Activated CD8-positive, alpha-beta T cell treated with anti-CD3 and anti-CD28 coated beads for 36 hours (primary cell): ENCODE data around the gene CATSPERD. TPM values are rescaled to one million over a fixed set of nuclear protein-coding genes. Genes with fewer than 3 reads are reported as not detected.
A peak's percentile ranks its signal among the peaks of the same experiment; 100 is the strongest.

Source experiments
- ATAC-seq: fragments of 200-7000 bp; cut with Tn5 transposase; one replicate; pipeline ENCODE4 v1.10.0; 2021; ENCODE audit warnings: mild to moderate bottlenecking, moderate library complexity
- CTCF ChIA-PET: fragments of 350-600 bp; sonication (Branson Sonifier 250); formaldehyde crosslinking; loops from one replicate; lab custom pipeline; 2021; ENCODE audit warnings: antibody characterized with exemption; lab: Charles Lee
- POLR2A ChIA-PET: fragments of 350-600 bp; sonication (Branson Sonifier 250); formaldehyde crosslinking; loops from one replicate; lab custom pipeline; 2021; ENCODE audit warnings: antibody characterized with exemption; lab: Charles Lee
- DNase-seq: peaks from one replicate; pipeline ENCODE4 v3.0.0-alpha.2; 2020
- H3K27ac Mint-ChIP-seq: one replicate; pipeline ENCODE4 v1.8.0; 2021; ENCODE audit warnings: mild to moderate bottlenecking, mixed read lengths
- H3K27me3 Mint-ChIP-seq: one replicate; pipeline ENCODE4 v1.8.0; 2021; ENCODE audit warnings: mixed read lengths
- H3K36me3 Mint-ChIP-seq: one replicate; pipeline ENCODE4 v1.8.0; 2021; ENCODE audit warnings: low read depth, mixed read lengths
- H3K4me1 Mint-ChIP-seq: one replicate; pipeline ENCODE4 v1.8.0; 2021; ENCODE audit warnings: low read depth, mixed read lengths
- H3K4me3 Mint-ChIP-seq: one replicate; pipeline ENCODE4 v1.8.0; 2021; ENCODE audit warnings: mild to moderate bottlenecking, moderate library complexity, mixed read lengths
- H3K9me3 Mint-ChIP-seq: one replicate; pipeline ENCODE4 v1.8.0; 2021; ENCODE audit warnings: mixed read lengths
- intact Hi-C: fragments of 100-400 bp; cut with micrococcal nuclease; formaldehyde crosslinking; loops from one replicate; pipeline ENCODE4 v1.10.0; 2022
- total RNA-seq, 2 experiments: library from RNA; stranded (reverse); gene quantifications; one replicate each; pipeline ENCODE4 v1.2.3, GENCODE V29; 2021
- TF ChIP-seq, protein P1 (sequence below): fragments of 200-600 bp; IDR thresholded peaks from one replicate; pipeline ENCODE4 v1.8.0; 2022; ENCODE audit warnings: antibody characterized with exemption, mild to moderate bottlenecking

CATSPERD gene, protein sequence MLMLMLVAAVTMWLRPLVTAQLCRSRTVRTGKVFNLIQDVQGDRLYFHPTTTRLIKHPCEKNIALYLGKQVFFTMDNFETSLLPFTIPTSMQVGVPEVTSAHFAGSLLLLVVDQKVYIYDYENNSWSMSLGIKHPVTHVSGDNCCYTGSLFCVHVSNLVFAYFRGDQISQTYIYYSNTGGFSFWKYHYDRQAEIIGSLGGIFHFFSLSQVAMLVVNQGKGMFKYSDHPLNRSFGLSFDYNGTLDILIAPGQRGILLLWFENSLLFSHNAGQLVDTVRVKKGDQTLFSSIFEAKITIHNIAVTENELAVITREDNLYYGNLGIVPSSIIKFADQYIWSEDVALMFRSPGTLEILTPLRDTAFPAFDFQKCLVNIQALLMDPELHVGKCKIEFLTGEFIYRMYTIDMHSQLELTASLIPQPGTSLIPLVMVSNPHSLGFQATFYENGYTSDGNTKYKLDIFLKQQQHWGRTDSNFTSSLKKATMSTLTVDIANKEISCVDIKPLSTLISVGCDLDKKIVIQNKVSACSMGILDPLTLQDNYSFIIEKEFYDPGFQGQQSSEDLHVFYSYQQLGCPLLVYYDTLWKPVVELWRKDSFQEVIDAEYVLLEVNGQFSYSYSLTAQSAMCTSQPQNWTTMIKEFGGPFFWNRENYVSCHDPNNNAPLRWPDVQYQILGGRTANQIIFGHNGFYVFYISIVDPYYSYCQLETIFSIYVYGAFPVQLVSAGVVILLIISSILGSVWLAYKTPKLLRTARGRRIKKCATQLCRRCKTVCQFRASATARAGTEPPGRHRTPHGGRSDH
- total RNA-seq, result not detected

DNA sequence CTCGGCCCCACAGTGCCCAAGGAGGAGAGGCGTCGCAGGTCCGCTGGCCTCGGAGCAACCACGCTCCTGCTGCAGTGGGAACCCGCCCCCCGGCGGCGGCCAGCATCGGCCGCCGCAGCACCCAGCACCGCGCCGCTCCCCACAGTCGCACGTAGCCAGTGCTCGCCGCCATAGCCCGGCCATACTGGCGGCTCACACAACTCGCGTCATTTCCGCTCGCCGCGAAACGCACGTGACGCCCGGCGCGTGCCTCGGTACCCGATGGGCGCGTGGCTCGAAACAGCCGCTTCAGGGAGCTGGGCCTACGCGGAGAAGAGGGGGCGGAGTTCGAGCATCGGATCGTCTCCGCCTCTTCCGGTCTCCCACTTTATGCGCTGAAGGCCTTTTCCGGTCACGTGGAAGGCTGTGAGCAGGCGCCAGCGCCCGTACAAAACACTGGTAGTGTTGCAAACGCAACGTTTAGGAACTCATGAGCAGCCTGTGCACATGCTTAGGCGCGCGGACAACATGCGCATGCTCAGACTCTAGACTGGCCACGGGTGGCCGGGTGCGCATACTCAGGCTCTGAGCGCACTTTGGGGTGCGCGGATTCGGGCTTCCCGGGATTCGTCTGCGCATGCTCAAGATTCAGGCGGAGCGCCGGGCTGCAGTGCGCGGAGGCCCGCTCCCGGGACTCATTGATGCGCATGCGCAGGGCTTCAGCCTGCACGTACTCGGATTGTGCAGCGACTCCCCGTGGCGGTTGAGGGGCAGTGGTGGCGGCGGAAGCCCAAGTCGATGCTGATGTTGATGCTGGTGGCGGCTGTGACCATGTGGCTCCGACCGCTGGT lies at the start of gene CATSPERD, which contains the start of gene LONP1:
TSS of gene CATSPERD (plus strand) at position 677 of the 830 bp plus-strand sequence. CDS start at position 778, 101 bp downstream.
TSS of gene LONP1 (minus strand) at position 186 of the 830 bp plus-strand sequence. CDS start at position 172, 14 bp downstream.
- TF ChIP-seq, protein P1, sequence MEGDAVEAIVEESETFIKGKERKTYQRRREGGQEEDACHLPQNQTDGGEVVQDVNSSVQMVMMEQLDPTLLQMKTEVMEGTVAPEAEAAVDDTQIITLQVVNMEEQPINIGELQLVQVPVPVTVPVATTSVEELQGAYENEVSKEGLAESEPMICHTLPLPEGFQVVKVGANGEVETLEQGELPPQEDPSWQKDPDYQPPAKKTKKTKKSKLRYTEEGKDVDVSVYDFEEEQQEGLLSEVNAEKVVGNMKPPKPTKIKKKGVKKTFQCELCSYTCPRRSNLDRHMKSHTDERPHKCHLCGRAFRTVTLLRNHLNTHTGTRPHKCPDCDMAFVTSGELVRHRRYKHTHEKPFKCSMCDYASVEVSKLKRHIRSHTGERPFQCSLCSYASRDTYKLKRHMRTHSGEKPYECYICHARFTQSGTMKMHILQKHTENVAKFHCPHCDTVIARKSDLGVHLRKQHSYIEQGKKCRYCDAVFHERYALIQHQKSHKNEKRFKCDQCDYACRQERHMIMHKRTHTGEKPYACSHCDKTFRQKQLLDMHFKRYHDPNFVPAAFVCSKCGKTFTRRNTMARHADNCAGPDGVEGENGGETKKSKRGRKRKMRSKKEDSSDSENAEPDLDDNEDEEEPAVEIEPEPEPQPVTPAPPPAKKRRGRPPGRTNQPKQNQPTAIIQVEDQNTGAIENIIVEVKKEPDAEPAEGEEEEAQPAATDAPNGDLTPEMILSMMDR, result peak; percentile 87
- POLR2A ChIA-PET, result interaction anchor here (0.6 to 18.8 kb wide), 13 partner anchors 9 to 374 kb away, joined by 3 to 516 read pairs (median 6); partner anchors contain the start of genes DUS3L, HSD11B1L, NDUFA11 and RPL36
- Mint-ChIP-seq H3K27me3 (no peaks in the 10 kb centered on the region), H3K4me3 (peak within 1 kb of the TSS; percentile 92), H3K27ac (peak within 1 kb of the TSS; percentile 97), H3K4me1 (peaks cover 24% of the 10 kb centered on the region), H3K36me3 (peaks cover 32% of the 10 kb centered on the region), H3K9me3 (no peaks in the 10 kb centered on the region)
- CTCF ChIA-PET, result interaction anchor here (0.6 to 2.8 kb wide), 11 partner anchors 8 to 183 kb away, joined by 3 to 23 read pairs (median 5); partner anchors contain the start of genes NDUFA11, RPL36, SAFB and SAFB2
- DNase-seq (peak; percentile 99), ATAC-seq (peak; percentile 87)
- intact Hi-C loops, result no loop called here

DNA sequence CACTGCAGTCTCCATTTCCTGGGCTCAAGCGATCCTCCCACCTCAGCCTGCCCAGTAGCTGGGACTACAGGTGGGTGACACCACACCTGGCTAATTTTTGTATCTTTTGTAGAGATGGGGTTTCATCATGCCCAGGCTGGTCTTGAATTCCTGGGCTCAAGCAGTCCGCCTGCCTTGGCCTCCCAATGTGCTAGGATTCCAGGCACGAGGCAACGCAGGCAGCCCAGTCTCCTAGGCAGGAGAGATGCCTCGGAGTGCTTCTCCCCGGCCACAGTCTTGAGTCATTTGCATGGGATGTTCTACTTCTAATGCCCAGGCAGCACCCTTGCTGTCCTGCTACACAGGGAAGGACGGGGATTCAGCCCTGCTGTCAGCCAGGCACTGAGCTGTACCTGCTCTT lies 48.8 kb upstream of the CATSPERD start:
- H3K4me1 Mint-ChIP-seq, result no peaks in the 10 kb centered on the region
- no peak overlapping the region for H3K27ac Mint-ChIP-seq
- ChIA-PET CTCF (interaction anchor here (0.9 kb wide), 1 partner anchor 79 kb away, joined by 3 read pairs; no protein-coding TSS in a partner anchor), POLR2A (interaction anchor here (1.0 to 1.9 kb wide), 4 partner anchors 8 to 38 kb away, joined by 3 to 5 read pairs (median 4); partner anchors contain the start of gene RPL36)
- H3K27me3 Mint-ChIP-seq, result no peaks in the 10 kb centered on the region
- H3K9me3 Mint-ChIP-seq, result no peaks in the 10 kb centered on the region
- TF ChIP-seq, protein P1, result no peak
- intact Hi-C loops, result no loop called here
- peaks cover 39% of the 10 kb centered on the region for H3K36me3 Mint-ChIP-seq
- no peak overlapping the region for H3K4me3 Mint-ChIP-seq
- no peak for ATAC-seq
- DNase-seq, result no peak

DNA sequence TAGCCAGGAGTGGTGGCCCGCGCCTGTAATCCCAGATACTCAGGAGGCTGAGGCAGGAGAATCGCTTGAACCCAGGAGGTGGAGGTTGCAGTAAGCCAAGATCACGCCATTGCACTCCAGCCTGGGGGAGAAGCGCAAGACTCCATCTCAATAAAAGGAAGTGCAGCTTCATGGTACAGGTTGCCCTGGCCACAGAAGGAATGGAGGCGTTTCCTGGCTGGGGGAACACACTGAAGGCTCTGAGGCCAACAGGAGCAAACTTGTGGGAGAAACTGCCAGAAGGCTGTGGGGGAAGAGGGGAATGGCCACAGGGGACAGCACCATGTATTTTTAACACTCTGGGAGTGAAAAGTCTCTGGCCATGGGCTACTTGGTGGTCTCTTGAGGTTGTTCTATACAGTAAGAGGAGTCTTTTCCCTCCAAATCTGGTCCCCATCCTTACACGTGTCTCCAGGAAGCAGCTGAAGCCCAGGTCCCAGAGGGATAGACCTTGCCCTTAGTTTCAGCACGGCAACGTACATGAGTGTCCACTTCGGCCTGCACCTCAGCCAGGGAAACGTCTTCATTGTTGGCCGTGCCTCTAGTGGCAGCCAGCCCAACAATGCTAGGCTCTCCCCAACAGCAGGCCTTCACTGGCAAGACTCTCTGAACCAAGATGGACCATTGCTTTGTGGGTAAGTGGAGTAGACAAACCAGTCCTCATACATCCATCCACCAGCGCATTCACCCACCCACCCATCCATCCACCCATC lies 47.6 kb upstream of the CATSPERD start:
- no peak overlapping the region for H3K27ac Mint-ChIP-seq
- ATAC-seq, result no peak
- no peak for DNase-seq
- H3K27me3 Mint-ChIP-seq, result no peaks in the 10 kb centered on the region
- intact Hi-C loops, result no loop called here
- no peaks in the 10 kb centered on the region for H3K4me1 Mint-ChIP-seq
- CTCF ChIA-PET, result no interaction called here
- no peak overlapping the region for H3K4me3 Mint-ChIP-seq
- POLR2A ChIA-PET, result interaction anchor here (1.4 to 1.8 kb wide), 2 partner anchors 14 to 40 kb away, joined by 3 to 4 read pairs; no protein-coding TSS in a partner anchor
- H3K9me3 Mint-ChIP-seq, result no peaks in the 10 kb centered on the region
- TF ChIP-seq, protein P1, result no peak
- peaks cover 33% of the 10 kb centered on the region for H3K36me3 Mint-ChIP-seq

DNA sequence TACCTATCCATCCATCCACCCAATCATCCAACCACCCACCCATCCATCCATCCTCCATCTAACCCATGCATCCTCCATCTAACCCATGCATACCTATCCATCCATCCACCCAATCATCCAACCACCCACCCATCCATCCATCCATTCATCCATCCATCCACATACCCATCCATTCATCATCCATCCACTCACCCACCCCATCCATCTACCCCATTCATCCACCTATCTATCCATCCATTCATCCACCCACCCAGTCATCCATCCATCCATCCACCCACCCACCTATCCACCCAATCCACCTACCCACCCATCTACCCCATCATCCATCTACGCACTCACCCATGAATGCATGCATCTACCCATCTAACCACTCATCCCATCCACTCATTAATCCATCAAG lies 46.7 kb upstream of the CATSPERD start:
- POLR2A ChIA-PET, result no interaction called here
- intact Hi-C loops, result no loop called here
- Mint-ChIP-seq H3K36me3 (peaks cover 32% of the 10 kb centered on the region), H3K4me3 (no peak overlapping the region), H3K27me3 (no peaks in the 10 kb centered on the region), H3K4me1 (no peaks in the 10 kb centered on the region), H3K27ac (no peak overlapping the region), H3K9me3 (no peaks in the 10 kb centered on the region)
- CTCF ChIA-PET, result no interaction called here
- TF ChIP-seq, protein P1, result no peak
- ATAC-seq, result no peak
- DNase-seq, result no peak
